PC-9 (cell line): ENCODE measurements around the gene CIITA. TPM values are rescaled to one million over a fixed set of nuclear protein-coding genes. Genes with fewer than 3 reads are reported as not detected.

Experiments
- BruUV-seq: library from RNA; stranded (reverse); fragments of 400-500 nt; replicated peaks from 2 replicates; lab custom pipeline; 2021; lab: Mats Ljungman, UMichigan
- CTCF ChIA-PET: fragments of 300-600 bp; sonication (Branson Sonifier 250); formaldehyde crosslinking; loops from one replicate; lab custom pipeline; 2022; ENCODE audit warnings: antibody characterized with exemption; lab: Charles Lee
- POLR2A ChIA-PET: fragments of 300-600 bp; sonication (Branson Sonifier 250); formaldehyde crosslinking; loops from one replicate; lab custom pipeline; 2022; ENCODE audit warnings: antibody characterized with exemption; ENCODE audit not compliant: unreplicated experiment; lab: Charles Lee
- DNase-seq, 2 experiments: peaks; one replicate each; pipeline versions ENCODE4 v3.0.0 to v3.0.0-alpha.2; 2015 to 2022; ENCODE audit warnings: mixed read lengths in 1 of 2
- H2AFZ ChIP-seq: fragments of 200-600 bp; sonication (generic); 2 replicates; pipeline ENCODE4 v1.8.1; 2017; ENCODE audit warnings: antibody characterized with exemption
- H3F3A ChIP-seq: fragments of 200-600 bp; sonication (generic); 2 replicates; pipeline ENCODE4 v1.8.1; 2017; ENCODE audit warnings: antibody characterized with exemption, mild to moderate bottlenecking, low read depth; ENCODE audit not compliant: insufficient read depth
- H3K27ac ChIP-seq: fragments of 200-600 bp; sonication (generic); 2 replicates; pipeline ENCODE4 v1.6.1; 2016; ENCODE audit warnings: mixed run types
- H3K27me3 ChIP-seq: fragments of 200-600 bp; sonication (generic); 2 replicates; pipeline ENCODE4 v1.6.1; 2016; ENCODE audit warnings: low read depth, mixed run types; ENCODE audit not compliant: insufficient read depth
- H3K36me3 ChIP-seq: fragments of 200-600 bp; sonication (generic); 2 replicates; pipeline ENCODE4 v1.6.1; 2016; ENCODE audit warnings: low read depth, mixed run types
- H3K4me1 ChIP-seq: fragments of 200-600 bp; sonication (generic); replicated peaks from 2 replicates; pipeline ENCODE4 v1.6.1; 2016; ENCODE audit warnings: mixed run types; ENCODE audit not compliant: insufficient read depth
- H3K4me2 ChIP-seq: fragments of 200-600 bp; sonication (generic); 2 replicates; pipeline ENCODE4 v1.6.1; 2017; ENCODE audit warnings: mixed run types
- H3K4me3 ChIP-seq: fragments of 200-600 bp; sonication (generic); 2 replicates; pipeline ENCODE4 v1.6.1; 2016; ENCODE audit warnings: mixed run types
- H3K79me2 ChIP-seq: fragments of 200-600 bp; sonication (generic); 2 replicates; pipeline ENCODE4 v1.6.1; 2017; ENCODE audit warnings: low read depth, mixed run types
- H3K9me2 ChIP-seq: fragments of 200-600 bp; sonication (generic); 2 replicates; pipeline ENCODE4 v1.8.1; 2017; ENCODE audit warnings: mild to moderate bottlenecking; ENCODE audit not compliant: insufficient read depth
- H3K9me3 ChIP-seq: fragments of 200-600 bp; sonication (generic); 2 replicates; pipeline ENCODE4 v1.8.1; 2016; ENCODE audit warnings: low read depth; ENCODE audit not compliant: insufficient read depth
- H4K20me1 ChIP-seq: fragments of 200-600 bp; sonication (generic); 2 replicates; pipeline ENCODE4 v1.8.1; 2017; ENCODE audit not compliant: insufficient read depth
- CTCF ChIP-seq: fragments of 200-600 bp; sonication (generic); conservative IDR thresholded peaks from 2 replicates; pipeline ENCODE4 v1.6.1; 2017; ENCODE audit warnings: mixed run types, antibody characterized with exemption, mild to moderate bottlenecking, moderate library complexity
- EZH2 ChIP-seq: fragments of 200-600 bp; sonication (generic); IDR thresholded peaks from 2 replicates; pipeline ENCODE4 v1.8.0; 2017; ENCODE audit warnings: antibody characterized with exemption, low read depth
- intact Hi-C: fragments of 100-400 bp; cut with micrococcal nuclease; formaldehyde crosslinking; loops from one replicate; pipeline ENCODE4 v1.10.0; 2022; ENCODE audit not compliant: unreplicated experiment
- total RNA-seq: library from RNA; stranded (reverse); gene quantifications from 2 replicates; pipeline ENCODE4 v1.2.3, GENCODE V29; 2021

CIITA gene
- total RNA-seq, 1 experiment from 2014 or later, result 1.7 TPM

GRCh38 chr16:10878328-10878643, 1.3 kb downstream of the CIITA start:
- Histone ChIP-seq H3K27me3 (peaks cover 26% of the 10 kb centered on the region), H3K9me2 (no peaks in the 10 kb centered on the region), H3K79me2 (no peaks in the 10 kb centered on the region), H3K4me2 (peak overlapping the region; percentile 77), H3K36me3 (no peaks in the 10 kb centered on the region), H3K4me1 (peaks cover 8% of the 10 kb centered on the region), H3K27ac (no peak overlapping the region), H3K9me3 (no peaks in the 10 kb centered on the region), H4K20me1 (no peaks in the 10 kb centered on the region), H2AFZ (peak overlapping the region; percentile 78), H3F3A (no peaks in the 10 kb centered on the region), H3K4me3 (peak overlapping the region; percentile 53)
- BruUV-seq, result no TSS peak
- no peak for DNase-seq
- ChIA-PET POLR2A (interaction anchor here (0.5 to 0.7 kb wide), 4 partner anchors 32 to 1785 kb away, joined by 5 to 7 read pairs (median 6); partner anchors contain the start of gene DEXI), CTCF (interaction anchor here (0.5 kb wide), 1 partner anchor 12 kb away, joined by 3 read pairs; no protein-coding TSS in a partner anchor)
- TF ChIP-seq CTCF, result no peak
- TF ChIP-seq EZH2, result no peak
- intact Hi-C loops, result loop anchor here (5.0 kb wide), 1 partner anchor 136 kb away; the partner anchor contains the start of gene NUBP1

GRCh38 chr16:10878644-10879501, 1.9 kb downstream of the CIITA start:
- POLR2A ChIA-PET, result interaction anchor here (0.5 to 0.7 kb wide), 2 partner anchors 32 to 63 kb away, joined by 5 to 7 read pairs; partner anchors contain the start of gene DEXI
- Histone ChIP-seq H3K79me2 (no peaks in the 10 kb centered on the region), H4K20me1 (no peaks in the 10 kb centered on the region), H3K9me3 (no peaks in the 10 kb centered on the region), H3K27me3 (peaks cover 26% of the 10 kb centered on the region), H2AFZ (peak overlapping the region; percentile 78), H3K4me2 (peak overlapping the region; percentile 77), H3F3A (no peaks in the 10 kb centered on the region), H3K27ac (no peak overlapping the region), H3K4me1 (peaks cover 13% of the 10 kb centered on the region), H3K36me3 (no peaks in the 10 kb centered on the region), H3K9me2 (no peaks in the 10 kb centered on the region), H3K4me3 (peak overlapping the region; percentile 53)
- CTCF ChIA-PET, result interaction anchor here (0.5 kb wide), 1 partner anchor 262 kb away, joined by 4 read pairs; no protein-coding TSS in a partner anchor
- intact Hi-C loops, result loop anchor here (5.0 kb wide), 1 partner anchor 137 kb away; the partner anchor contains the start of gene NUBP1
- peak; percentile 47 to 64 for DNase-seq
- TF ChIP-seq CTCF (no peak), EZH2 (no peak)
- BruUV-seq, result no TSS peak

GRCh38 chr16:10879681-10880589, 2.9 kb downstream of the CIITA start:
- Histone ChIP-seq H4K20me1 (no peaks in the 10 kb centered on the region), H3K4me1 (peaks cover 13% of the 10 kb centered on the region), H3K27ac (no peak overlapping the region), H3F3A (no peaks in the 10 kb centered on the region), H3K4me3 (no peak overlapping the region), H3K9me2 (no peaks in the 10 kb centered on the region), H3K79me2 (no peaks in the 10 kb centered on the region), H3K4me2 (peak overlapping the region; percentile 77; the same call in 1 of the 2 replicates), H2AFZ (no peak overlapping the region), H3K9me3 (no peaks in the 10 kb centered on the region), H3K27me3 (peaks cover 26% of the 10 kb centered on the region), H3K36me3 (no peaks in the 10 kb centered on the region)
- no peak for DNase-seq
- TF ChIP-seq CTCF (no peak), EZH2 (no peak)
- CTCF ChIA-PET, result no interaction called here
- POLR2A ChIA-PET, result no interaction called here
- no TSS peak for BruUV-seq
- intact Hi-C loops, result loop anchor here (5.0 kb wide), 1 partner anchor 138 kb away; the partner anchor contains the start of gene NUBP1
